ENCODE measurements around the gene RBM6. TPM values are rescaled to one million over a fixed set of nuclear protein-coding genes. Genes with fewer than 3 reads are reported as not detected.
A peak's percentile ranks its signal among the peaks of the same experiment; 100 is the strongest.
"Not testable (repeated sequence)": the region's sequence is repeated elsewhere in the genome, so short reads cannot be mapped to it uniquely, and the experiment has no call there.

Gene RBM6
- total and polyA plus RNA-seq, 4 experiments from 2014 or later = 17.9 to 194 (median 118) TPM

DNA sequence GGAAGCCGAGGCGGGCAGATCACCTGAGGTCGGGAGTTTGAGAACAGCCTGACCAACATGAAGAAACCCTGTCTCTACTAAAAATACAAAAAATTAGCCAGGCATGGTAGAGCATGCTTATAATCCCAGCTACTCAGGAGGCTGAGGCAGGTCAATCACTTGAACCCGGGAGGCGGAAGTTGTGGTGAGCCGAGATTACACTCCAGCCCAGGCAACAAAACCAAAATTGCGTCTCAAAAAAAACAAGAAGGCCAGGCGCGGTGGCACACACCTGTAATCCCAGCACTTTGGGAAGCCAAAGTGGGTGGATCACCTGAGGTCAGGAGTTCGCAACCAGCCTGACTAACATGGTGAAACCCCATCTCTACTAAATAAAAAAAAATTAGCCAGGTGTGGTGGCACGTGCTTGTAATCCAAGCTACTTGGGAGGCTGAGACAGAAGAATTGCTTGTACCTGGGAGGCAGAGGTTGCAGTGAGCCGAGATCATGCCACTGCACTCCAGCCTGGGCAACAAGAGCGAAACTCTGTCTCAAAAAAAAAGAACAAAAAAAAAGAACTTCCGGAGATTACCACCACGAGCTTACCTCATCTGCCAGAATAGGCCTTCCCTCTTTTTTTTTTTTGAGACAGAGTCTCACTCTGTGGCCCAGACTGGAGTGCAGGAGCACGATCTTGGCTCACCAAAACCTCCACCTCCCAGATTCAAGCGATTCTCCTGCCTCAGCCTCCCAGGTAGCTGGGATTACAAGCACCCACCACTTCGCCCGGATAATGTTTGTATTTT is 22.0 kb upstream of the RBM6 start:
- DNase-seq; H3K36me3 ChIP-seq (ENCODE audit: insufficient read depth, low read length); H3K4me3 Mint-ChIP-seq; H3K9me3 ChIP-seq (ENCODE audit: control insufficient read depth in 1 of 2, low read length in 2 of 2); H3K4me1 Mint-ChIP-seq; H3K27me3 ChIP-seq (ENCODE audit: insufficient read depth, low read length); H3K4me3 ChIP-seq (ENCODE audit: low read length in 2 of 2); H3K9me3 Mint-ChIP-seq; H3K27ac ChIP-seq (ENCODE audit: low read depth, low read length); H3K4me1 ChIP-seq (ENCODE audit: insufficient read depth, low read length); H3K27me3 Mint-ChIP-seq; intact Hi-C loops (cut with micrococcal nuclease): not testable (repeated sequence)
- CTCF ChIA-PET (ENCODE audit: partially characterized antibody) = interaction anchor here (0.8 to 1.0 kb wide), 2 partner anchors 9 to 46 kb away, joined by 3 to 4 read pairs; no protein-coding TSS in a partner anchor
- Mint-ChIP-seq H3K36me3 (peaks cover 8 to 14% of the 10 kb centered on the region in 2 donors), H3K27ac (peak overlapping the region in 1 of 7 donors; percentile 55)
- POLR2A ChIA-PET (ENCODE audit: partially characterized antibody) = interaction anchor here (1.3 kb wide), 1 partner anchor 11 kb away, joined by 4 read pairs; the partner anchor contains the start of gene MON1A

DNA sequence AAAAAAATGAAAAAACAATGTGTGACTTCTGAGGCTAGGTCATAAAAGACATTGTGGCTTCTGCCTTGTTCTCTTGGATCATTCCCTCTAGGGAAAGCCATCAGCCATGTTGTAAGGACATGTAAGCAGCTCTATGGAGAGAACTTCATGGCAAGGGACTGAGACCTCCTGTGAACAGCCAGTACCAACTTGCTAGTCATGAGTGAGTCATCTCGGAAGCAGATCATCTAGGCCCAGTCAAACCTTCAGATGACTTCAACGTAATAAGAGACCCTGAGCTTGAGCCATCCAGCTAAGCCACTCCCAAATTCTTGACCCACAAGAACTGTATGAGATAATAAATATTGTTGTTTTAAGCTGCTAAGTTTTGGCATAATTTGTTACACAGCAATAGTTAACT is 15.3 kb upstream of the RBM6 start:
- Mint-ChIP-seq H3K27ac (no peak overlapping the region), H3K9me3 (no peaks in the 10 kb centered on the region), H3K4me1 (peaks cover 10 to 25% (median 18%) of the 10 kb centered on the region in 4 donors), H3K36me3 (peaks cover 9 to 16% of the 10 kb centered on the region in 2 donors), H3K4me3 (no peak overlapping the region), H3K27me3 (no peaks in the 10 kb centered on the region)
- H3K27me3 ChIP-seq (ENCODE audit: insufficient read depth, low read length) = no peaks in the 10 kb centered on the region
- DNase-seq = no peak
- intact Hi-C loops (cut with micrococcal nuclease) = no loop called here
- H3K27ac ChIP-seq (ENCODE audit: low read depth, low read length) = no peak overlapping the region
- ChIA-PET CTCF (ENCODE audit: partially characterized antibody) (interaction anchor here (1.3 to 1.5 kb wide), 2 partner anchors 11 to 18 kb away, joined by 4 to 6 read pairs; no protein-coding TSS in a partner anchor), POLR2A (ENCODE audit: partially characterized antibody) (no interaction called here)
- H3K4me3 ChIP-seq (ENCODE audit: low read length in 2 of 2) = no peak overlapping the region
- no peaks in the 10 kb centered on the region for H3K36me3 ChIP-seq (ENCODE audit: insufficient read depth, low read length)
- peaks cover 14% of the 10 kb centered on the region for H3K4me1 ChIP-seq (ENCODE audit: insufficient read depth, low read length)
- H3K9me3 ChIP-seq (ENCODE audit: control insufficient read depth in 1 of 2, low read length in 2 of 2) = no peaks in the 10 kb centered on the region

DNA sequence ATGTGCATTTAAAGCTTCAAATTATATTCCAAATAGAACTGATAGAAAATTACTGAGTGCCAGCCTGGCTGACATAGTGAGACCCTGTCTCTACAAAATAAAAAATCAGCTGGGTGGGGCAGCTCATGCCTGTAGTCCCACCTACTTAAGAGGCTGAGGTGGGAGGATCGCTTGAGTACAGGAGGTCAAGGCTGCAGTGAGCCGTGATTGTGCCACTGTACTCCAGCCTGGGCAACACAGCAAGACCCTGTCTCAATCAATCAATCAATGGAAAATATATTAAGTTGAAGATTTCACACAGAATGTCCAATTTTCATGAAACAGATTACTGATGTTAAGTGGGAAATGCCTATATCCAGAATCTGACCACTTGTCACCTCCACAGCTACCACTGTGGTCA is 14.5 kb upstream of the RBM6 start:
- no peaks in the 10 kb centered on the region for H3K36me3 ChIP-seq (ENCODE audit: insufficient read depth, low read length)
- peaks cover 9% of the 10 kb centered on the region in 2 donors for H3K36me3 Mint-ChIP-seq
- H3K9me3 ChIP-seq (ENCODE audit: control insufficient read depth in 1 of 2, low read length in 2 of 2) = no peaks in the 10 kb centered on the region
- H3K4me1 Mint-ChIP-seq = peaks cover 15 to 32% (median 21%) of the 10 kb centered on the region in 4 donors
- H3K4me3 ChIP-seq (ENCODE audit: low read length in 2 of 2) = no peak overlapping the region
- H3K4me1 ChIP-seq (ENCODE audit: insufficient read depth, low read length) = peaks cover 22% of the 10 kb centered on the region
- peak overlapping the region in 2 of 7 donors; percentile 31 to 72 for H3K27ac Mint-ChIP-seq
- H3K4me3 Mint-ChIP-seq = no peak overlapping the region
- no peaks in the 10 kb centered on the region for H3K27me3 Mint-ChIP-seq
- no peaks in the 10 kb centered on the region for H3K27me3 ChIP-seq (ENCODE audit: insufficient read depth, low read length)
- POLR2A ChIA-PET (ENCODE audit: partially characterized antibody) = no interaction called here
- intact Hi-C loops (cut with micrococcal nuclease) = no loop called here
- CTCF ChIA-PET (ENCODE audit: partially characterized antibody) = interaction anchor here (1.5 kb wide), 1 partner anchor 10 kb away, joined by 4 read pairs; no protein-coding TSS in a partner anchor
- no peak for DNase-seq
- no peaks in the 10 kb centered on the region for H3K9me3 Mint-ChIP-seq
- no peak overlapping the region for H3K27ac ChIP-seq (ENCODE audit: low read depth, low read length)

DNA sequence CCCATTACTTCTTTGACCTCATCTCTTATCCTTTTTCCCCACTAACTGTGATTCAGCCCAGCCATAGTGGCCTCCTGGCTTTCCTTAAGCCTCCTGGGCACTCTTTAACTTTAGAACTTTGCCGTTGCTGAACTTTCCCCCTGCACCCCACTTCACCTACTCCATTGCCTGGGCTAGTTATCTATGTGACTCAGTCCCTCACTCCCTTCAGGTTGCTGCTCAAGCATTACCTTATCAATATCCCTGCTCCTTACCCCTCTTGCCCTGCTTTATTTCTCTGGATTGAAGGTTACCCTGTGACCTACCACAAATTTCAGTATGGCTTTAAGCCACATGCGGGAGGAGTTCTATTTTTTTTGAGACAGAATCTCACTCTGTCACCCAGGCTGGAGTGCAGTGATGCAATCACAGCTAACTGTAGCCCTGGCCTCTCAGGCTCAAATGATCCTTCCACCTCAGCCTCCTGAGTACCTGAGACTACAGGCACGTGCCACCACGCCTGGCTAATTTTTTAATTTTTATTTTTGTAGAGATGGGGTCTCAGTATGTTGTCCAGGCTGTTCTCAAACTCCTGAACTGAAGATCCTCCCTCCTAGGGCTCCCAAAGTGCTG is 13.7 kb upstream of the RBM6 start:
- no peak for DNase-seq
- intact Hi-C loops (cut with micrococcal nuclease) = no loop called here
- no peak overlapping the region for H3K4me3 Mint-ChIP-seq

DNA sequence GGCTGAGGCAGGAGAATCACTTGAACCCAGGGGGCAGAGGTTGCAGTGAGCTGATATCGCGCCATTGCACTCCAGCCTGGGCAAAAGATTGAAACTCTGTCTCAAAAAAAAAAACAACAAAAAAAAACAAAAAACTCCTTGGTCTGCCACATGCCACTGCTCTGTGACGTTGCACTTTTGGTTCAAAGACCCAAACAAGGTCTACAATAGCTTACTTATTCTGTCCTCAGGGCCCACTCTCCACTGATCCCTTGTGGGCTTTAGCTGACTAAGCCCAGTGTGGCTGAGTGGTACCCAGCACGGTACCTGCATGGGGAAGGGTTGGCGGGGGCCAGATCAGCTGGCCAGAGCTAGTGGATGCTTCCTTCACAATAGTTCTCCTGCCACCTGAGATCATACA is 12.2 kb upstream of the RBM6 start:
- Histone ChIP-seq H3K9me3 (ENCODE audit: control insufficient read depth in 1 of 2, low read length in 2 of 2) (no peaks in the 10 kb centered on the region), H3K36me3 (ENCODE audit: insufficient read depth, low read length) (no peaks in the 10 kb centered on the region), H3K27ac (ENCODE audit: low read depth, low read length) (no peak overlapping the region), H3K27me3 (ENCODE audit: insufficient read depth, low read length) (no peaks in the 10 kb centered on the region), H3K4me3 (ENCODE audit: low read length in 2 of 2) (no peak overlapping the region), H3K4me1 (ENCODE audit: insufficient read depth, low read length) (peaks cover 23% of the 10 kb centered on the region)
- peaks cover 9% of the 10 kb centered on the region in 2 donors for H3K36me3 Mint-ChIP-seq
- intact Hi-C loops (cut with micrococcal nuclease) = no loop called here
- no peak for DNase-seq
- peak overlapping the region in 3 of 8 donors; percentile 68 to 88 (median 84) for H3K4me3 Mint-ChIP-seq
- peak overlapping the region in 4 of 7 donors; percentile 46 to 76 (median 63) for H3K27ac Mint-ChIP-seq
- H3K4me1 Mint-ChIP-seq = peaks cover 15 to 32% (median 26%) of the 10 kb centered on the region in 4 donors
- CTCF ChIA-PET (ENCODE audit: partially characterized antibody) = interaction anchor here (0.6 kb wide), 1 partner anchor 72 kb away, joined by 3 read pairs; no protein-coding TSS in a partner anchor
- POLR2A ChIA-PET (ENCODE audit: partially characterized antibody) = interaction anchor here (1.6 kb wide), 1 partner anchor 12 kb away, joined by 8 read pairs; the partner anchor contains the start of gene RBM6
- H3K9me3 Mint-ChIP-seq = no peaks in the 10 kb centered on the region
- no peaks in the 10 kb centered on the region for H3K27me3 Mint-ChIP-seq

More for the DNA sequence above, 13.7 kb upstream of the RBM6 start:
- peaks cover 9% of the 10 kb centered on the region in 2 donors for H3K36me3 Mint-ChIP-seq
- ChIA-PET POLR2A (ENCODE audit: partially characterized antibody) (interaction anchor here (1.6 kb wide), 1 partner anchor 14 kb away, joined by 8 read pairs; the partner anchor contains the start of gene RBM6), CTCF (ENCODE audit: partially characterized antibody) (no interaction called here)
- H3K9me3 ChIP-seq (ENCODE audit: control insufficient read depth in 1 of 2, low read length in 2 of 2) = no peaks in the 10 kb centered on the region
- H3K4me3 ChIP-seq (ENCODE audit: low read length in 2 of 2) = no peak overlapping the region
- peaks cover 15 to 32% (median 25%) of the 10 kb centered on the region in 4 donors for H3K4me1 Mint-ChIP-seq
- H3K4me1 ChIP-seq (ENCODE audit: insufficient read depth, low read length) = peaks cover 23% of the 10 kb centered on the region
- no peaks in the 10 kb centered on the region for H3K9me3 Mint-ChIP-seq
- no peaks in the 10 kb centered on the region for H3K27me3 ChIP-seq (ENCODE audit: insufficient read depth, low read length)
- no peaks in the 10 kb centered on the region for H3K36me3 ChIP-seq (ENCODE audit: insufficient read depth, low read length)
- no peaks in the 10 kb centered on the region for H3K27me3 Mint-ChIP-seq
- H3K27ac ChIP-seq (ENCODE audit: low read depth, low read length) = no peak overlapping the region
- H3K27ac Mint-ChIP-seq = peak overlapping the region in 3 of 7 donors; percentile 60 to 73 (median 72)

DNA sequence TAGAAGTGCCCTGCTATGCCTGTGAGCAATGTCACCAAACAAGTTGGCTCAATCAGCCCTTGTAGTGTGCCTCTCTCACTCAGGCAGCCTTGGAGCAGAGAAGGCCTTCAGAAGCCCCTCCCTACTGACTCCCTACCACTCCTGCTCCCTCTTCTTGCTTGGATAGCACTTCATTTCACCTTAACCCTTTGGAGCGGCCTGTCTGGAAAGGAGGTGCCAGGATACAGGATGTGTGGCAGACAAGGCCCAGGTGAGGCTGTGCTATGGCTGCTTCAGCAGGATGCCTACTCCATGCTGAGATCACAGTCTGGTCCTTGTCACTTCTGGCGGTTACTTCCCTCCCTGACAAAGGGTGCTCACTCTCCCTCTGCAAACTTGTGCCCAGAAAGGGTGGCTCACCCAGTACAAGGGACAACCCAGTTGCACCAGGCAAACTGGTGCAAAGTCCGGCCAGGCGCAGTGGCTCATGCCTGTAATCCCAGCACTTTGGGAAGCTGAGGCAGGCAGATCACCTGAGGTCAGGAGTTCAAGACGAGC is 11.4 kb upstream of the RBM6 start:
- H3K4me3 Mint-ChIP-seq = peak overlapping the region; percentile 81 to 88 (median 85)
- no peaks in the 10 kb centered on the region for H3K9me3 Mint-ChIP-seq
- H3K36me3 Mint-ChIP-seq = peaks cover 9% of the 10 kb centered on the region in 2 donors
- Histone ChIP-seq H3K27me3 (ENCODE audit: insufficient read depth, low read length) (no peaks in the 10 kb centered on the region), H3K27ac (ENCODE audit: low read depth, low read length) (no peak overlapping the region), H3K4me1 (ENCODE audit: insufficient read depth, low read length) (peaks cover 23% of the 10 kb centered on the region), H3K9me3 (ENCODE audit: control insufficient read depth in 1 of 2, low read length in 2 of 2) (no peaks in the 10 kb centered on the region), H3K36me3 (ENCODE audit: insufficient read depth, low read length) (no peaks in the 10 kb centered on the region), H3K4me3 (ENCODE audit: low read length in 2 of 2) (peak overlapping the region in 1 of 2 donors; percentile 98)
- peaks cover 15 to 32% (median 26%) of the 10 kb centered on the region in 4 donors for H3K4me1 Mint-ChIP-seq
- intact Hi-C loops (cut with micrococcal nuclease) = loop anchor here (1.0 kb wide), 2 partner anchors 12 to 72 kb away; partner anchors contain the start of genes RBM6 and TRAIP
- CTCF ChIA-PET (ENCODE audit: partially characterized antibody) = interaction anchor here (0.7 to 2.3 kb wide), 3 partner anchors 17 to 257 kb away, joined by 3 to 10 read pairs (median 4); no protein-coding TSS in a partner anchor
- peak overlapping the region; percentile 65 to 89 (median 81) for H3K27ac Mint-ChIP-seq
- H3K27me3 Mint-ChIP-seq = no peaks in the 10 kb centered on the region
- POLR2A ChIA-PET (ENCODE audit: partially characterized antibody) = interaction anchor here (1.0 to 3.7 kb wide), 4 partner anchors 10 to 142 kb away, joined by 4 to 60 read pairs (median 6); partner anchors contain the start of genes IP6K1 and RBM6
- no peak for DNase-seq

All from CD4-positive, alpha-beta memory T cell (primary cell).